HepG2 (cell line): Measurements from ENCODE around the gene TUBB3. TPM values are rescaled to one million over a fixed set of nuclear protein-coding genes. Genes with fewer than 3 reads are reported as not detected.

ENCODE experiments used
- AKAP8 ChIP-seq: sonication (generic); formaldehyde crosslinking; IDR thresholded peaks from 2 replicates; pipeline ENCODE4 v1.5.1; 2020; ENCODE audit warnings: mild to moderate bottlenecking, missing genetic modification reagents
- ESRRA ChIP-seq: sonication (generic); formaldehyde crosslinking; IDR thresholded peaks from 2 replicates; pipeline ENCODE4 v1.5.1; 2020; ENCODE audit warnings: mild to moderate bottlenecking, low read depth, missing genetic modification reagents
- FOXP1 ChIP-seq, 2 experiments: fragments of 450-650 bp in 1 of 2; IDR thresholded peaks; 2 replicates each; pipeline ENCODE4 v1.6.1; 2017 to 2018; ENCODE audit warnings: antibody characterized with exemption in 1 of 2
- GLI4 ChIP-seq: sonication (generic); formaldehyde crosslinking; IDR thresholded peaks from 2 replicates; pipeline ENCODE4 v1.5.1; 2020; ENCODE audit warnings: missing genetic modification reagents, mild to moderate bottlenecking, moderate library complexity, borderline replicate concordance
- HOXA3 ChIP-seq: sonication (generic); formaldehyde crosslinking; IDR thresholded peaks from 2 replicates; pipeline ENCODE4 v1.5.0; 2020; ENCODE audit warnings: missing genetic modification reagents
- IRF2 ChIP-seq: IDR thresholded peaks from 2 replicates; pipeline ENCODE4 v1.6.1; 2018; ENCODE audit warnings: missing genetic modification reagents, missing compliant biosample characterization
- ISL2 ChIP-seq: sonication (generic); formaldehyde crosslinking; IDR thresholded peaks from 2 replicates; pipeline ENCODE4 v1.5.0; 2020; ENCODE audit warnings: missing genetic modification reagents
- KDM2A ChIP-seq: sonication (generic); formaldehyde crosslinking; IDR thresholded peaks from 2 replicates; pipeline ENCODE4 v1.4.0; 2020; ENCODE audit warnings: low read depth, missing genetic modification reagents, borderline replicate concordance
- KLF13 ChIP-seq: sonication (generic); formaldehyde crosslinking; IDR thresholded peaks from 2 replicates; pipeline ENCODE4 v1.4.0; 2020; ENCODE audit warnings: mild to moderate bottlenecking, missing genetic modification reagents
- KLF15 ChIP-seq: sonication (generic); formaldehyde crosslinking; IDR thresholded peaks from 2 replicates; pipeline ENCODE4 v1.8.1; 2023; ENCODE audit warnings: borderline replicate concordance, mild to moderate bottlenecking, inconsistent platforms, missing genetic modification reagents, mixed read lengths
- MEF2D ChIP-seq: sonication (generic); formaldehyde crosslinking; IDR thresholded peaks from 2 replicates; pipeline ENCODE4 v1.5.1; 2020; ENCODE audit warnings: mild to moderate bottlenecking, missing genetic modification reagents
- RAD21 ChIP-seq: fragments of 450-650 bp; formaldehyde crosslinking; IDR thresholded peaks from 2 replicates; pipeline ENCODE4 v1.5.0; 2020; ENCODE audit warnings: mild to moderate bottlenecking
- RXRA ChIP-seq: sonication (generic); formaldehyde crosslinking; IDR thresholded peaks from 2 replicates; pipeline ENCODE4 v1.5.1; 2020; ENCODE audit warnings: missing genetic modification reagents
- SRY ChIP-seq: sonication (generic); formaldehyde crosslinking; IDR thresholded peaks from 2 replicates; pipeline ENCODE4 v1.8.0; 2022; ENCODE audit warnings: mild to moderate bottlenecking, missing genetic modification reagents
- ZNF24 ChIP-seq: fragments of 450-650 bp; IDR thresholded peaks from 2 replicates; pipeline ENCODE4 v1.6.1; 2017; ENCODE audit warnings: antibody characterized with exemption, mild to moderate bottlenecking
- ZNF326 ChIP-seq: sonication (generic); formaldehyde crosslinking; IDR thresholded peaks from 2 replicates; pipeline ENCODE4 v1.4.0; 2020; ENCODE audit warnings: missing genetic modification reagents, borderline replicate concordance
- ZNF343 ChIP-seq: sonication (generic); formaldehyde crosslinking; IDR thresholded peaks from 2 replicates; pipeline ENCODE4 v1.4.0; 2020; ENCODE audit warnings: mild to moderate bottlenecking, missing genetic modification reagents
- ZNF550 ChIP-seq: sonication (generic); formaldehyde crosslinking; IDR thresholded peaks from 2 replicates; pipeline ENCODE4 v1.4.0; 2020; ENCODE audit warnings: mild to moderate bottlenecking, missing genetic modification reagents, borderline replicate concordance
- ZNF768 ChIP-seq: sonication (generic); formaldehyde crosslinking; IDR thresholded peaks from 2 replicates; pipeline ENCODE4 v1.4.0; 2020; ENCODE audit warnings: missing genetic modification reagents
- polyA plus RNA-seq, 8 experiments: library from polyadenylated mRNA; depleted of rRNA in 3 of 8; stranded (reverse) in 7 of 8; unstranded in 1 of 8; fragments of >200 nt; fragmentation: Illumina TruSeq in 4 of 8; extraction: Trizol in 4 of 8; gene quantifications; 2 replicates each; pipeline versions ENCODE4 v1.2.1 to v1.2.3, GENCODE V29; 2011 to 2016; ENCODE audit warnings: low read depth in 4 of 8, missing spikeins in 1 of 8, mixed read lengths in 1 of 8; ENCODE audit not compliant: insufficient read depth in 1 of 8
- total RNA-seq, 5 experiments: library from RNA; depleted of rRNA; stranded (reverse); fragments of >200 nt; fragmentation: Illumina TruSeq; extraction: Trizol; gene quantifications; 2 replicates each; pipeline ENCODE4 v1.2.3, GENCODE V29; 2016; ENCODE audit warnings: low read depth in 1 of 5
- TF ChIP-seq, protein P1 (sequence below): sonication (generic); formaldehyde crosslinking; IDR thresholded peaks from 2 replicates; pipeline ENCODE4 v1.4.0; 2020; ENCODE audit warnings: missing genetic modification reagents
- TF ChIP-seq, protein P2 (sequence below): sonication (generic); formaldehyde crosslinking; IDR thresholded peaks from 2 replicates; pipeline ENCODE4 v1.4.0; 2020; ENCODE audit warnings: mild to moderate bottlenecking, missing genetic modification reagents, borderline replicate concordance
- TF ChIP-seq, protein P3 (sequence below): sonication (generic); formaldehyde crosslinking; IDR thresholded peaks from 2 replicates; pipeline ENCODE4 v1.4.0; 2020; ENCODE audit warnings: low read depth, mild to moderate bottlenecking, missing genetic modification reagents

The TUBB3 gene
- total and polyA plus RNA-seq, 2 of the 13 experiments (the other 11 are each of a cell fraction or from before 2014, with no cell fraction given): 110 to 185 TPM

DNA sequence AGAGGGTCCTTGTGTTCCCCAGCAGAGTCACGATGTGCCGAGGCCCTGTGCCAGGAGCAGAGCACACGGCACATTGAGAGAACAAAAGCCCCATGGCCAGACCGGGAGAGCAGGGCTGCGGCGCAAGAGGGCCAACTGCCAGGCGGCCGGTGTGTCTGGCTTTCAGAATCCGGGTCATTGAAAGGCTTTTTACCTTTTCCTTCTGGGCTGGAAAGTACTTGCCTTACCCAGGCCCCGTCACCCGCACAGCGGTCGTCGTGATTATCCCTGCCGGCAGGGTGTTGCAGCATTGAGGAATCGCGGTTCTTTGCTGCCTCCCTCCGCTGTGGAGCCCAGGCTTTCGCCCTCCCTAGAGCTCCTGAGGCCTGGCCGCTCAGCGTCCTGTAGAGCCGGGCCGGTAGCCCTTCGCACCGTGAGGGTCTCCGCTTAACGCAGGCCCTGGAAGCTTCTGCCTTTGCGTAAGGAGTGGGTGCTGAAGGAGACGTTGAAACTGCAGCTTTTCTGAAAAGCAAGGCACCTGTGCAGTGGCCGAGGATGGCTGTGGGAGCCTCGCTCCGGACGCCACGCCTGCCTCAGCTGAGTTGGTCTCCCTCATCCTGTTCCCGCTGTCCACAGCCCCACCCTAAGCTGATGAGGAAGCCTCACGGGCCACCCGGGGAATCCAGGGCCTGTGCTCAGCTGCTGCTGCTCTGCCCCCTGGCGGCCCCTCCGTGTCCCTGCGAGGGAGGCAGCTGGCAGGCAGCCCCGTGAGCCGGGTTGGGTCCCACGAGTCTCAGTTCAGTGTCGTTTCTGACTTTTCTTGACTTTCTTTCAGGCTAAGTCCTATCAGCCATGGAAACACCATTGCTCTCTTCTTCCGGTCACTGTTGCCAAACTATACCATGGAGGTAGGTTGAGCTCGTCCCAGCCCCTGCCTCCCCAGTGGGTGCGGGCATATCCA lies 13.1 kb upstream of the TUBB3 start (continued):
- TF ChIP-seq, protein P1, sequence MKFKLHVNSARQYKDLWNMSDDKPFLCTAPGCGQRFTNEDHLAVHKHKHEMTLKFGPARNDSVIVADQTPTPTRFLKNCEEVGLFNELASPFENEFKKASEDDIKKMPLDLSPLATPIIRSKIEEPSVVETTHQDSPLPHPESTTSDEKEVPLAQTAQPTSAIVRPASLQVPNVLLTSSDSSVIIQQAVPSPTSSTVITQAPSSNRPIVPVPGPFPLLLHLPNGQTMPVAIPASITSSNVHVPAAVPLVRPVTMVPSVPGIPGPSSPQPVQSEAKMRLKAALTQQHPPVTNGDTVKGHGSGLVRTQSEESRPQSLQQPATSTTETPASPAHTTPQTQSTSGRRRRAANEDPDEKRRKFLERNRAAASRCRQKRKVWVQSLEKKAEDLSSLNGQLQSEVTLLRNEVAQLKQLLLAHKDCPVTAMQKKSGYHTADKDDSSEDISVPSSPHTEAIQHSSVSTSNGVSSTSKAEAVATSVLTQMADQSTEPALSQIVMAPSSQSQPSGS (CRISPR knock-in tag): peak; percentile 17; the same call in 1 of the 2 replicates
- 0 out of 2 replicates have a peak, but pooled peaks have one; percentile 17 for TF ChIP-seq ZNF550 (CRISPR knock-in tag)
- peak; percentile 41; the same call in 1 of the 2 replicates for TF ChIP-seq RXRA (CRISPR knock-in tag)
- 0 out of 2 replicates have a peak, but pooled peaks have one; percentile 29 for TF ChIP-seq ISL2 (CRISPR knock-in tag)
- 0 out of 2 replicates have a peak, but pooled peaks have one; percentile 34 for TF ChIP-seq IRF2
- TF ChIP-seq RAD21 (CRISPR knock-in tag): peak; percentile 54
- TF ChIP-seq HOXA3 (CRISPR knock-in tag): peak; percentile 53; the same call in 1 of the 2 replicates
- TF ChIP-seq ZNF326: no peak
- TF ChIP-seq KLF15: no peak
- TF ChIP-seq, protein P2, sequence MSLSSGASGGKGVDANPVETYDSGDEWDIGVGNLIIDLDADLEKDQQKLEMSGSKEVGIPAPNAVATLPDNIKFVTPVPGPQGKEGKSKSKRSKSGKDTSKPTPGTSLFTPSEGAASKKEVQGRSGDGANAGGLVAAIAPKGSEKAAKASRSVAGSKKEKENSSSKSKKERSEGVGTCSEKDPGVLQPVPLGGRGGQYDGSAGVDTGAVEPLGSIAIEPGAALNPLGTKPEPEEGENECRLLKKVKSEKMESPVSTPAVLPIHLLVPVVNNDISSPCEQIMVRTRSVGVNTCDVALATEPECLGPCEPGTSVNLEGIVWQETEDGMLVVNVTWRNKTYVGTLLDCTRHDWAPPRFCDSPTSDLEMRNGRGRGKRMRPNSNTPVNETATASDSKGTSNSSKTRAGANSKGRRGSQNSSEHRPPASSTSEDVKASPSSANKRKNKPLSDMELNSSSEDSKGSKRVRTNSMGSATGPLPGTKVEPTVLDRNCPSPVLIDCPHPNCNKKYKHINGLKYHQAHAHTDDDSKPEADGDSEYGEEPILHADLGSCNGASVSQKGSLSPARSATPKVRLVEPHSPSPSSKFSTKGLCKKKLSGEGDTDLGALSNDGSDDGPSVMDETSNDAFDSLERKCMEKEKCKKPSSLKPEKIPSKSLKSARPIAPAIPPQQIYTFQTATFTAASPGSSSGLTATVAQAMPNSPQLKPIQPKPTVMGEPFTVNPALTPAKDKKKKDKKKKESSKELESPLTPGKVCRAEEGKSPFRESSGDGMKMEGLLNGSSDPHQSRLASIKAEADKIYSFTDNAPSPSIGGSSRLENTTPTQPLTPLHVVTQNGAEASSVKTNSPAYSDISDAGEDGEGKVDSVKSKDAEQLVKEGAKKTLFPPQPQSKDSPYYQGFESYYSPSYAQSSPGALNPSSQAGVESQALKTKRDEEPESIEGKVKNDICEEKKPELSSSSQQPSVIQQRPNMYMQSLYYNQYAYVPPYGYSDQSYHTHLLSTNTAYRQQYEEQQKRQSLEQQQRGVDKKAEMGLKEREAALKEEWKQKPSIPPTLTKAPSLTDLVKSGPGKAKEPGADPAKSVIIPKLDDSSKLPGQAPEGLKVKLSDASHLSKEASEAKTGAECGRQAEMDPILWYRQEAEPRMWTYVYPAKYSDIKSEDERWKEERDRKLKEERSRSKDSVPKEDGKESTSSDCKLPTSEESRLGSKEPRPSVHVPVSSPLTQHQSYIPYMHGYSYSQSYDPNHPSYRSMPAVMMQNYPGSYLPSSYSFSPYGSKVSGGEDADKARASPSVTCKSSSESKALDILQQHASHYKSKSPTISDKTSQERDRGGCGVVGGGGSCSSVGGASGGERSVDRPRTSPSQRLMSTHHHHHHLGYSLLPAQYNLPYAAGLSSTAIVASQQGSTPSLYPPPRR (CRISPR knock-in tag): no peak
- TF ChIP-seq KLF13: no peak
- TF ChIP-seq SRY: peak; percentile 22; the same call in 1 of the 2 replicates
- no peak; the same call in none of the 2 replicates for TF ChIP-seq AKAP8 (CRISPR knock-in tag)
- 0 out of 2 replicates have a peak, but pooled peaks have one; percentile 4 for TF ChIP-seq ZNF768 (CRISPR knock-in tag)
- TF ChIP-seq, protein P3, sequence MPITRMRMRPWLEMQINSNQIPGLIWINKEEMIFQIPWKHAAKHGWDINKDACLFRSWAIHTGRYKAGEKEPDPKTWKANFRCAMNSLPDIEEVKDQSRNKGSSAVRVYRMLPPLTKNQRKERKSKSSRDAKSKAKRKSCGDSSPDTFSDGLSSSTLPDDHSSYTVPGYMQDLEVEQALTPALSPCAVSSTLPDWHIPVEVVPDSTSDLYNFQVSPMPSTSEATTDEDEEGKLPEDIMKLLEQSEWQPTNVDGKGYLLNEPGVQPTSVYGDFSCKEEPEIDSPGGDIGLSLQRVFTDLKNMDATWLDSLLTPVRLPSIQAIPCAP (CRISPR knock-in tag): no peak
- no peak for TF ChIP-seq GLI4 (CRISPR knock-in tag)
- TF ChIP-seq ZNF24: no peak
- TF ChIP-seq ESRRA (CRISPR knock-in tag): 0 out of 2 replicates have a peak, but pooled peaks have one; percentile 13
- TF ChIP-seq ZNF343 (CRISPR knock-in tag): 0 out of 2 replicates have a peak, but pooled peaks have one; percentile 31
- TF ChIP-seq FOXP1 (IDR thresholded peaks at IDR 0.05): no peak
- no peak for TF ChIP-seq FOXP1 (CRISPR knock-in tag; IDR thresholded peaks at IDR 0.05)
- peak; percentile 85 for TF ChIP-seq KDM2A (CRISPR knock-in tag)
- 0 out of 2 replicates have a peak, but pooled peaks have one; percentile 49 for TF ChIP-seq MEF2D
